Osteoblast (primary cell): ENCODE measurements around the gene GPR22. TPM values are rescaled to one million over a fixed set of nuclear protein-coding genes. Genes with fewer than 3 reads are reported as not detected.

Experiments
- DNase-seq: peaks from one replicate; pipeline ENCODE4 v3.0.0; 2011; ENCODE audit warnings: low spot score, mixed read lengths; ENCODE audit not compliant: insufficient read length; ENCODE audit errors: missing footprints
- H2AFZ ChIP-seq: 2 replicates; pipeline ENCODE4 v1.6.0; 2011; ENCODE audit warnings: mild to moderate bottlenecking, low read length
- H3K27ac ChIP-seq: 2 replicates; pipeline ENCODE4 v1.5.1; 2011; ENCODE audit warnings: mild to moderate bottlenecking, low read depth, low read length, moderate library complexity
- H3K27me3 ChIP-seq: 2 replicates; pipeline ENCODE4 v1.6.0; 2012; ENCODE audit warnings: mild to moderate bottlenecking, control low read depth, inconsistent platforms, low read length, moderate library complexity; ENCODE audit not compliant: insufficient read depth
- H3K36me3 ChIP-seq: 2 replicates; pipeline ENCODE4 v1.5.1; 2011; ENCODE audit warnings: mild to moderate bottlenecking, low read length, control low read depth, moderate library complexity; ENCODE audit not compliant: insufficient read depth
- H3K4me1 ChIP-seq: 2 replicates; pipeline ENCODE4 v1.5.1; 2011; ENCODE audit warnings: mild to moderate bottlenecking, low read length, control low read depth, moderate library complexity; ENCODE audit not compliant: insufficient read depth
- H3K4me2 ChIP-seq: 2 replicates; pipeline ENCODE4 v1.6.0; 2011; ENCODE audit warnings: mild to moderate bottlenecking, low read length; ENCODE audit not compliant: insufficient read depth
- H3K4me3 ChIP-seq: fragments of 200-600 bp; sonication (generic); 3 replicates; pipeline ENCODE4 v1.5.1; 2012; ENCODE audit warnings: mild to moderate bottlenecking, low read length, inconsistent platforms; ENCODE audit not compliant: insufficient read depth
- H3K79me2 ChIP-seq: 2 replicates; pipeline ENCODE4 v1.6.0; 2012; ENCODE audit warnings: mild to moderate bottlenecking, low read length, control low read depth, inconsistent platforms; ENCODE audit not compliant: insufficient read depth
- H3K9me3 ChIP-seq: 2 replicates; pipeline ENCODE4 v1.5.1; 2011; ENCODE audit warnings: low read depth, low read length, control low read depth
- H4K20me1 ChIP-seq: 2 replicates; pipeline ENCODE4 v1.6.0; 2012; ENCODE audit warnings: mild to moderate bottlenecking, low read length, control low read depth; ENCODE audit not compliant: insufficient read depth
- total RNA-seq: library from RNA; depleted of rRNA; stranded (reverse); fragments of >200 nt; gene quantifications from 2 replicates; pipeline ENCODE4 v1.2.3, GENCODE V29; 2012
- TF ChIP-seq, protein P1 (sequence below): IDR thresholded peaks from 2 replicates; pipeline ENCODE4 v1.5.1; 2011; ENCODE audit warnings: mild to moderate bottlenecking, low read depth, low read length, moderate library complexity; ENCODE audit errors: extremely low read depth

Gene GPR22
- total RNA-seq, 1 donor = not detected

DNA sequence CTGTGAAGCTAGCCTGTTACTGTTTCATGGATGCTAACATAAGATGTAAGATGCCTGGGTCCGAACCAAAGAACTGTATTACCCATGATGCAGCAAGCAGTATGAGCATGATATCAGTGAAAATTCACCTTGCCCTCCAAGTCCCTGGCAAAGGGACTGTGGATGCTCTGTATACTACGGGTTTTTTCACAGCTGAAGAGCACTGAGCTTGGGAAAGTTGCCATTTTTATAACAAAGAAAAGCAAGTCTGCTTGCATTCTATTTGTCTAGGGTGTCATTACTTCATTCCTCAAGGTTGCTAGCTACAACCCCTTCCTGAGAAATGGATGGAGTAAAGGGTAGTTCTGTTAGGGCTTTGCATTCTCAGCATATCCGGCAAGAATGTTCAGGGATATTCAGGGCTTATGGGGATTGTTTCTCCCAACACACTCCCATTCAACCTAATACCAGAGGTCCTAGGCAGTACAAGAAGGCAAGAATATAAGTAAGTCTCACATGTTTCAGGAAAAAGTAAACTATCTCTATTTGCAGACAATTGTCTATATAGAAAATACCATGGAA, 5.1 kb upstream of the GPR22 start:
- no peak overlapping the region for H2AFZ ChIP-seq

DNA sequence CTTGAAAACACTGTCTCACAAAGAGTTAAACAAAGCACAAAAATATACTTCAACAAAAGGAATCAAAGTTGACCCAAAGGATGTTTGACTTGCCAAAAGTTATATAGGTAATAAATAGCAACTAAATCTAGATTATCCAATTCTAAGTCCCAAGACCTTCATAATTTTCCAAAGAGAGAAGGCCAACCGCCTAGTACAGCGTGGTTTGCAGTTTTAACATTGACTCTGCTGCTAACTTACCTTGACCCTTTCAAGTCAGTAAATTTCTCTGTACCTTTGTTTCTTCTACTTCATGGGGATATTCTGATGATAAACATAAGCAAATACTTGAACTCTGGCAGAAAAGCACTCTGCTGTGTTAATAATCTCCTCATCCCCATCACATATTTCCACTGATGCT, 1.9 kb upstream of the GPR22 start:
- Histone ChIP-seq H3K79me2 (no peaks in the 10 kb centered on the region), H4K20me1 (no peaks in the 10 kb centered on the region), H3K36me3 (no peaks in the 10 kb centered on the region), H3K27me3 (no peaks in the 10 kb centered on the region), H3K4me1 (peaks cover 3% of the 10 kb centered on the region), H3K27ac (no peak overlapping the region), H2AFZ (no peak overlapping the region), H3K4me2 (no peak overlapping the region), H3K9me3 (no peaks in the 10 kb centered on the region), H3K4me3 (no peak overlapping the region)
- TF ChIP-seq, protein P1, sequence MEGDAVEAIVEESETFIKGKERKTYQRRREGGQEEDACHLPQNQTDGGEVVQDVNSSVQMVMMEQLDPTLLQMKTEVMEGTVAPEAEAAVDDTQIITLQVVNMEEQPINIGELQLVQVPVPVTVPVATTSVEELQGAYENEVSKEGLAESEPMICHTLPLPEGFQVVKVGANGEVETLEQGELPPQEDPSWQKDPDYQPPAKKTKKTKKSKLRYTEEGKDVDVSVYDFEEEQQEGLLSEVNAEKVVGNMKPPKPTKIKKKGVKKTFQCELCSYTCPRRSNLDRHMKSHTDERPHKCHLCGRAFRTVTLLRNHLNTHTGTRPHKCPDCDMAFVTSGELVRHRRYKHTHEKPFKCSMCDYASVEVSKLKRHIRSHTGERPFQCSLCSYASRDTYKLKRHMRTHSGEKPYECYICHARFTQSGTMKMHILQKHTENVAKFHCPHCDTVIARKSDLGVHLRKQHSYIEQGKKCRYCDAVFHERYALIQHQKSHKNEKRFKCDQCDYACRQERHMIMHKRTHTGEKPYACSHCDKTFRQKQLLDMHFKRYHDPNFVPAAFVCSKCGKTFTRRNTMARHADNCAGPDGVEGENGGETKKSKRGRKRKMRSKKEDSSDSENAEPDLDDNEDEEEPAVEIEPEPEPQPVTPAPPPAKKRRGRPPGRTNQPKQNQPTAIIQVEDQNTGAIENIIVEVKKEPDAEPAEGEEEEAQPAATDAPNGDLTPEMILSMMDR = no peak
- no peak for DNase-seq

More for the DNA sequence above, 5.1 kb upstream of the GPR22 start:
- no peaks in the 10 kb centered on the region for H3K9me3 ChIP-seq
- no peak overlapping the region for H3K27ac ChIP-seq
- no peak for DNase-seq
- no peaks in the 10 kb centered on the region for H4K20me1 ChIP-seq
- H3K4me2 ChIP-seq = no peak overlapping the region
- no peaks in the 10 kb centered on the region for H3K27me3 ChIP-seq
- H3K4me1 ChIP-seq = peaks cover 3% of the 10 kb centered on the region
- H3K4me3 ChIP-seq = no peak overlapping the region
- H3K79me2 ChIP-seq = peaks cover 3% of the 10 kb centered on the region
- no peaks in the 10 kb centered on the region for H3K36me3 ChIP-seq
- TF ChIP-seq, protein P1 = no peak

DNA sequence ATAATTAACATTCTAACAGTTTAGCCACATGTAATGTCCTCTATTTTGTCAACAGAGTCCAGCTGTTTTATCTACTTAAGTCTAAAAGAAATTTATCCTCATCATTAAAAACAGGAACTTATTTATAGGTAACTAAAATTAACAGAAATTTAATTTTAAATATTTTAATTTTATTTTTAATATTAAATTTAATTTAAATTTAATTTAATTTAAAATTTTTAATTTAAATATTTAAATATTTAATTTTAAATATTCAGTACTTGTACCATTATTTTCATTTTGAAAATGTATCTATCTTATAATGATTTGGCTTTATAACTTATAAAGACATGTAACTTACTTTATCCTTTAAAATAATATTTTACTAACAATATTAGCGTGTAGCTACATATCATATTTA, 1.0 kb upstream of the GPR22 start:
- H3K27me3 ChIP-seq = no peaks in the 10 kb centered on the region
- no peak for DNase-seq
- H3K4me2 ChIP-seq = no peak overlapping the region
- H3K9me3 ChIP-seq = no peaks in the 10 kb centered on the region
- no peak overlapping the region for H3K4me3 ChIP-seq
- no peak overlapping the region for H3K27ac ChIP-seq
- no peaks in the 10 kb centered on the region for H3K4me1 ChIP-seq
- no peaks in the 10 kb centered on the region for H4K20me1 ChIP-seq
- TF ChIP-seq, protein P1 = no peak
- H3K79me2 ChIP-seq = no peaks in the 10 kb centered on the region
- H2AFZ ChIP-seq = no peak overlapping the region
- H3K36me3 ChIP-seq = no peaks in the 10 kb centered on the region

DNA sequence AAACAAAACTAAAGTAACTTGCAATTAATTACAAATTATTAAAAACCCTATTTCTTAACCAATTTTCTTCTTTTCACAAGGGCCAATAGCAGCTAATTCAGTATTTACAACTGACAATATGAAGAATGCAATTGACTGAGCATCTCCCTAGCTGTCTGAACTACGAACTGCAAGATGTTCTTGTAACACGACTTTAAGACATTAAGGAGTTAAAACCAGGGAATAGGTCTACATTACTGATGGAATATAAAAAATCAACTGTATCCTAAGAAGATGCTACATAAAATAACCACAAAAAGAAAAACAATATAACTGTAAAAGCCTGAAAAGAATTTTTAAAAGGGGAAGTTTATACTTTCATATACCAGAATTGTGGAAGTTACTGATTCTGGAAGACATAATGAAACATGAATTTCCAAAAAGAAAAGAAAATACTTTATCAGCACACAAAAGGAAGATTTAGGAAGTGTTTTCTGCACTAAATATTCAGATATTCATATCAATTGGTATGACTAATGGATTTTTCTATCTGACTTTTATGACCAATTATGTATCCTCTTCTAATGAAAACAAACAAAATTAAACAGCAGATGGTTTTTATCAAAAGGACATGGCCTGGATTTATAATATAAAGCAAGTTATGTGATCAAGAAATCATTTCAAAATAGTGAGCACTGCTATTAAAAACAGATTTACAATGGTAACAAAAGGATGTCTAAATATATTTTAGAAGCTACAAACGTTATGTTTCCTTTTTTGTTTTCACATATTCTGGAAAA, 1.6 kb downstream of the GPR22 start:
- TF ChIP-seq, protein P1 = no peak
- no peaks in the 10 kb centered on the region for H4K20me1 ChIP-seq
- H3K4me3 ChIP-seq = no peak overlapping the region
- H3K4me2 ChIP-seq = no peak overlapping the region
- H2AFZ ChIP-seq = no peak overlapping the region
- no peak for DNase-seq
- H3K36me3 ChIP-seq = no peaks in the 10 kb centered on the region
- H3K4me1 ChIP-seq = no peaks in the 10 kb centered on the region
- H3K27me3 ChIP-seq = no peaks in the 10 kb centered on the region
- H3K27ac ChIP-seq = no peak overlapping the region
- H3K79me2 ChIP-seq = no peaks in the 10 kb centered on the region
- H3K9me3 ChIP-seq = no peaks in the 10 kb centered on the region
